Hepatocyte (in vitro differentiated cells): ENCODE measurements around the gene ROBO1.

ENCODE experiments used
- CTCF ChIP-seq: fragments of 200-600 bp; sonication (generic); IDR thresholded peaks from 2 replicates; pipeline ENCODE4 v1.5.1; 2016; ENCODE audit warnings: antibody characterized with exemption, mild to moderate bottlenecking; ENCODE audit not compliant: poor library complexity
- EZH2 ChIP-seq: fragments of 200-600 bp; sonication (generic); IDR thresholded peaks from 2 replicates; pipeline ENCODE4 v1.6.1; 2016; ENCODE audit warnings: antibody characterized with exemption, mild to moderate bottlenecking, borderline replicate concordance
- EZH2phosphoT487 ChIP-seq: fragments of 200-600 bp; sonication (generic); IDR thresholded peaks from one replicate; pipeline ENCODE4 v1.6.1; 2018; ENCODE audit warnings: antibody characterized with exemption, mild to moderate bottlenecking, low read depth, moderate library complexity; ENCODE audit not compliant: unreplicated experiment, severe bottlenecking

- TF ChIP-seq CTCF (no peak), EZH2 (no peak), EZH2phosphoT487 (no peak)
Measured at GRCh38 chr3:79490165-79491028, 277.4 kb downstream of the ROBO1 start.
